ENCODE measurements around the gene CD82.

Gene CD82

GRCh38 chr11:44562845-44563460 lies 2.5 kb upstream of the CD82 start:
- Histone ChIP-seq H3K27me3 (ENCODE audit: insufficient read depth, low read length) (peaks cover 17% of the 10 kb centered on the region), H3K9ac (ENCODE audit: low read depth, low read length) (no peak overlapping the region), H3K4me1 (ENCODE audit: insufficient read depth, low read length) (peaks cover 31% of the 10 kb centered on the region), H3K27ac (ENCODE audit: low read depth, low read length) (no peak overlapping the region), H3K4me3 (ENCODE audit: low read length) (no peak overlapping the region), H3K36me3 (ENCODE audit: insufficient read depth, low read length) (no peaks in the 10 kb centered on the region), H3K9me3 (ENCODE audit: insufficient read depth, low read depth, low read length) (no peaks in the 10 kb centered on the region)
- 94% methylated on average over 5 of the region's 5 CpGs for whole genome bisulfite sequencing

- H3K27me3 ChIP-seq (ENCODE audit: insufficient read depth, low read length): peaks cover 17% of the 10 kb centered on the region
- H3K4me1 ChIP-seq (ENCODE audit: insufficient read depth, low read length): peaks cover 27% of the 10 kb centered on the region
- H3K36me3 ChIP-seq (ENCODE audit: insufficient read depth, low read length): no peaks in the 10 kb centered on the region
- H3K27ac ChIP-seq (ENCODE audit: low read depth, low read length): no peak overlapping the region
- no peaks in the 10 kb centered on the region for H3K9me3 ChIP-seq (ENCODE audit: insufficient read depth, low read depth, low read length)
- no peak overlapping the region for H3K9ac ChIP-seq (ENCODE audit: low read depth, low read length)
- no peak overlapping the region for H3K4me3 ChIP-seq (ENCODE audit: low read length)
- 93% methylated on average over 6 of the region's 6 CpGs for WGBS
Observed at GRCh38 chr11:44563711-44564110, 1.8 kb upstream of the CD82 start.

- Histone ChIP-seq H3K27ac (ENCODE audit: low read depth, low read length) (no peak overlapping the region), H3K27me3 (ENCODE audit: insufficient read depth, low read length) (peaks cover 17% of the 10 kb centered on the region), H3K36me3 (ENCODE audit: insufficient read depth, low read length) (no peaks in the 10 kb centered on the region), H3K9ac (ENCODE audit: low read depth, low read length) (no peak overlapping the region), H3K4me3 (ENCODE audit: low read length) (no peak overlapping the region), H3K4me1 (ENCODE audit: insufficient read depth, low read length) (peaks cover 24% of the 10 kb centered on the region), H3K9me3 (ENCODE audit: insufficient read depth, low read depth, low read length) (no peaks in the 10 kb centered on the region)
- WGBS: 87% methylated on average over 6 of the region's 7 CpGs
Observed at GRCh38 chr11:44564166-44564565, 1.3 kb upstream of the CD82 start.

GRCh38 chr11:44564670-44565210 lies 723 bp upstream of the CD82 start:
- WGBS: 20% methylated on average over 22 of the region's 22 CpGs
- Histone ChIP-seq H3K4me1 (ENCODE audit: insufficient read depth, low read length) (peaks cover 22% of the 10 kb centered on the region), H3K9me3 (ENCODE audit: insufficient read depth, low read depth, low read length) (no peaks in the 10 kb centered on the region), H3K4me3 (ENCODE audit: low read length) (peak overlapping the region; percentile 56), H3K27ac (ENCODE audit: low read depth, low read length) (peak overlapping the region; percentile 55), H3K9ac (ENCODE audit: low read depth, low read length) (peak overlapping the region; percentile 55), H3K36me3 (ENCODE audit: insufficient read depth, low read length) (no peaks in the 10 kb centered on the region), H3K27me3 (ENCODE audit: insufficient read depth, low read length) (peaks cover 17% of the 10 kb centered on the region)

GRCh38 chr11:44565953-44566949 lies 788 bp downstream of the CD82 start:
- Histone ChIP-seq H3K27me3 (ENCODE audit: insufficient read depth, low read length) (peaks cover 17% of the 10 kb centered on the region), H3K4me1 (ENCODE audit: insufficient read depth, low read length) (peaks cover 20% of the 10 kb centered on the region), H3K27ac (ENCODE audit: low read depth, low read length) (no peak overlapping the region), H3K36me3 (ENCODE audit: insufficient read depth, low read length) (no peaks in the 10 kb centered on the region), H3K9me3 (ENCODE audit: insufficient read depth, low read depth, low read length) (no peaks in the 10 kb centered on the region), H3K9ac (ENCODE audit: low read depth, low read length) (peak overlapping the region; percentile 12; the same call in 1 of the 2 replicates), H3K4me3 (ENCODE audit: low read length) (peak overlapping the region; percentile 78)
- WGBS: 42% methylated on average over 15 of the region's 17 CpGs

- Histone ChIP-seq H3K27me3 (ENCODE audit: insufficient read depth, low read length) (peaks cover 17% of the 10 kb centered on the region), H3K27ac (ENCODE audit: low read depth, low read length) (no peak overlapping the region), H3K9ac (ENCODE audit: low read depth, low read length) (no peak overlapping the region), H3K4me3 (ENCODE audit: low read length) (no peak overlapping the region), H3K4me1 (ENCODE audit: insufficient read depth, low read length) (peaks cover 20% of the 10 kb centered on the region), H3K9me3 (ENCODE audit: insufficient read depth, low read depth, low read length) (no peaks in the 10 kb centered on the region), H3K36me3 (ENCODE audit: insufficient read depth, low read length) (no peaks in the 10 kb centered on the region)
- WGBS: 81% methylated on average over 10 of the region's 11 CpGs
Observed at GRCh38 chr11:44566952-44567875, 1.8 kb downstream of the CD82 start.

GRCh38 chr11:44567876-44568256 lies 2.4 kb downstream of the CD82 start:
- peaks cover 20% of the 10 kb centered on the region for H3K4me1 ChIP-seq (ENCODE audit: insufficient read depth, low read length)
- H3K27me3 ChIP-seq (ENCODE audit: insufficient read depth, low read length): peaks cover 17% of the 10 kb centered on the region
- no peak overlapping the region for H3K4me3 ChIP-seq (ENCODE audit: low read length)
- no peaks in the 10 kb centered on the region for H3K36me3 ChIP-seq (ENCODE audit: insufficient read depth, low read length)
- no peak overlapping the region for H3K27ac ChIP-seq (ENCODE audit: low read depth, low read length)
- WGBS: 87% methylated on average over 4 of the region's 4 CpGs
- H3K9ac ChIP-seq (ENCODE audit: low read depth, low read length): no peak overlapping the region
- no peaks in the 10 kb centered on the region for H3K9me3 ChIP-seq (ENCODE audit: insufficient read depth, low read depth, low read length)

- Histone ChIP-seq H3K4me3 (ENCODE audit: low read length) (no peak overlapping the region), H3K4me1 (ENCODE audit: insufficient read depth, low read length) (peaks cover 20% of the 10 kb centered on the region), H3K27me3 (ENCODE audit: insufficient read depth, low read length) (peaks cover 17% of the 10 kb centered on the region), H3K9ac (ENCODE audit: low read depth, low read length) (no peak overlapping the region), H3K27ac (ENCODE audit: low read depth, low read length) (no peak overlapping the region), H3K9me3 (ENCODE audit: insufficient read depth, low read depth, low read length) (no peaks in the 10 kb centered on the region), H3K36me3 (ENCODE audit: insufficient read depth, low read length) (no peaks in the 10 kb centered on the region)
- 97% methylated on average over 4 of the region's 4 CpGs for WGBS
Observed at GRCh38 chr11:44568331-44568657, 2.8 kb downstream of the CD82 start.

- Histone ChIP-seq H3K9me3 (ENCODE audit: insufficient read depth, low read depth, low read length) (no peaks in the 10 kb centered on the region), H3K4me3 (ENCODE audit: low read length) (no peak overlapping the region), H3K36me3 (ENCODE audit: insufficient read depth, low read length) (no peaks in the 10 kb centered on the region), H3K4me1 (ENCODE audit: insufficient read depth, low read length) (peaks cover 19% of the 10 kb centered on the region), H3K27ac (ENCODE audit: low read depth, low read length) (no peak overlapping the region), H3K27me3 (ENCODE audit: insufficient read depth, low read length) (peaks cover 17% of the 10 kb centered on the region), H3K9ac (ENCODE audit: low read depth, low read length) (no peak overlapping the region)
- WGBS: 76% methylated on average over 13 of the region's 15 CpGs
Observed at GRCh38 chr11:44568658-44569473, 3.4 kb downstream of the CD82 start.

All from HUES64 (cell line).